Glutamatergic neuron (in vitro differentiated cells): ENCODE measurements around the gene ZNF668. TPM values are rescaled to one million over a fixed set of nuclear protein-coding genes. Genes with fewer than 3 reads are reported as not detected.

Experiments used
- DNase-seq: peaks from one replicate; pipeline ENCODE4 v3.0.0; 2022
- H3K27ac Mint-ChIP-seq: one replicate; pipeline ENCODE4 v1.8.0; 2020; ENCODE audit warnings: mild to moderate bottlenecking, mixed read lengths, inconsistent platforms; ENCODE audit not compliant: unreplicated experiment
- H3K27me3 Mint-ChIP-seq: one replicate; pipeline ENCODE4 v1.8.0; 2020; ENCODE audit warnings: mild to moderate bottlenecking, moderate library complexity, mixed read lengths, inconsistent platforms; ENCODE audit not compliant: unreplicated experiment
- H3K36me3 Mint-ChIP-seq: one replicate; pipeline ENCODE4 v1.8.0; 2020; ENCODE audit warnings: mild to moderate bottlenecking, mixed read lengths, inconsistent platforms; ENCODE audit not compliant: unreplicated experiment
- H3K4me1 Mint-ChIP-seq: one replicate; pipeline ENCODE4 v1.8.0; 2020; ENCODE audit warnings: mild to moderate bottlenecking, low read depth, mixed read lengths, inconsistent platforms; ENCODE audit not compliant: unreplicated experiment
- H3K4me3 Mint-ChIP-seq: one replicate; pipeline ENCODE4 v1.8.0; 2020; ENCODE audit warnings: mild to moderate bottlenecking, mixed read lengths, inconsistent platforms; ENCODE audit not compliant: unreplicated experiment
- H3K9me3 Mint-ChIP-seq: one replicate; pipeline ENCODE4 v1.8.0; 2020; ENCODE audit warnings: mild to moderate bottlenecking, moderate library complexity, mixed read lengths, inconsistent platforms; ENCODE audit not compliant: unreplicated experiment
- total RNA-seq: library from RNA; stranded (reverse); fragmentation: NEBNext Ultra II Directional; extraction: Animal tissue kit (Norgen Biotek cat#: 25700); gene quantifications from one replicate; pipeline ENCODE4 v1.2.1, GENCODE V29; 2021; ENCODE audit not compliant: unreplicated experiment
- TF ChIP-seq, protein P1 (sequence below): fragments of 200-600 bp; sonication (generic); IDR thresholded peaks from one replicate; pipeline ENCODE4 v1.5.0; 2021; ENCODE audit not compliant: partially characterized antibody, unreplicated experiment

ZNF668 gene
- total RNA-seq, 1 donor from 2014 or later = 15.5 TPM

DNA sequence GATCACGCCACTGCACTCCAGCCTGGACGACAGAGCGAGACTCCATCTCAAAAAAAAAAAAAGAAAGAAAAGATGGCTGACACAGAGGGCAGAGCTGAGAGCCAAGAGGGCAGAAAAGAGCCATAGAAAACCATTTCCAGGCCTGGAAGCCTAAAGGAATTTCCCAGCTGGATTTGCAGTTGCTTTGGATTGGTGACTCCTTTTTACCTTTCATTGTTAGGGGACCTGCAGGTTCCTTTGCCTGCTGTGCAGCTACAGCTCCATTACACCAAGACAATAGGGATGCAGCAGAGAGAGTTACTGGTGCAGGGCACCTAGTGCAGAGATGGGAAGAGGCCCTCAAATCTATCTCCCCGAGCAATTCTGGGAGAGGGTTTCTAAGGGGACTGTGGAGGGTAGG is 18.4 kb downstream of the ZNF668 start:
- H3K4me1 Mint-ChIP-seq = peaks cover under 1% of the 10 kb centered on the region
- peaks cover 4% of the 10 kb centered on the region for H3K27me3 Mint-ChIP-seq
- TF ChIP-seq, protein P1, sequence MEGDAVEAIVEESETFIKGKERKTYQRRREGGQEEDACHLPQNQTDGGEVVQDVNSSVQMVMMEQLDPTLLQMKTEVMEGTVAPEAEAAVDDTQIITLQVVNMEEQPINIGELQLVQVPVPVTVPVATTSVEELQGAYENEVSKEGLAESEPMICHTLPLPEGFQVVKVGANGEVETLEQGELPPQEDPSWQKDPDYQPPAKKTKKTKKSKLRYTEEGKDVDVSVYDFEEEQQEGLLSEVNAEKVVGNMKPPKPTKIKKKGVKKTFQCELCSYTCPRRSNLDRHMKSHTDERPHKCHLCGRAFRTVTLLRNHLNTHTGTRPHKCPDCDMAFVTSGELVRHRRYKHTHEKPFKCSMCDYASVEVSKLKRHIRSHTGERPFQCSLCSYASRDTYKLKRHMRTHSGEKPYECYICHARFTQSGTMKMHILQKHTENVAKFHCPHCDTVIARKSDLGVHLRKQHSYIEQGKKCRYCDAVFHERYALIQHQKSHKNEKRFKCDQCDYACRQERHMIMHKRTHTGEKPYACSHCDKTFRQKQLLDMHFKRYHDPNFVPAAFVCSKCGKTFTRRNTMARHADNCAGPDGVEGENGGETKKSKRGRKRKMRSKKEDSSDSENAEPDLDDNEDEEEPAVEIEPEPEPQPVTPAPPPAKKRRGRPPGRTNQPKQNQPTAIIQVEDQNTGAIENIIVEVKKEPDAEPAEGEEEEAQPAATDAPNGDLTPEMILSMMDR = no peak
- H3K27ac Mint-ChIP-seq = no peak overlapping the region
- H3K4me3 Mint-ChIP-seq = no peak overlapping the region
- DNase-seq = no peak
- H3K9me3 Mint-ChIP-seq = peaks cover 3% of the 10 kb centered on the region
- peaks cover 6% of the 10 kb centered on the region for H3K36me3 Mint-ChIP-seq

DNA sequence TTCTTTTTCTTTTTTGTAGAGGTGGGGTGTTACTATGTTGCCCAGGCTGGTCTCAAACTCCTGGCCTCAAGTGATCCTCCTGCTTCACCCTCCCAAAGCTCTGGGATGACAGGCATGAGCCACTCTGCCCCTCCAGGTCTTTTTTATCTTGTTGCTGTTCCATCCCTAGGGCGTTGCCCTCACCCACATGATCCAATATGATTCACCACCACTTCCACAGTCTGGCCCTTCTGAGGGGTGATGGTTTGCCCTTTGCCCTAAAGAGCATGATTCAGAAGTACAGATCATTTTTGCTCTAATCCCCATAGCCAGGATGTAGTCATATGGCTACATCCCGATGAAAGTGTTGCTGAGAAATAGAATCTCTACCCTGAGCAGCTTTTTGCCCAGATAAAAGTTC is 21.9 kb downstream of the ZNF668 start:
- peaks cover 4% of the 10 kb centered on the region for H3K27me3 Mint-ChIP-seq
- peaks cover 6% of the 10 kb centered on the region for H3K36me3 Mint-ChIP-seq

GRCh38 chr16:31050280-31051030 is 23.6 kb downstream of the ZNF668 start:
- Mint-ChIP-seq H3K9me3 (no peaks in the 10 kb centered on the region), H3K4me3 (no peak overlapping the region), H3K4me1 (peaks cover 9% of the 10 kb centered on the region), H3K27ac (no peak overlapping the region), H3K36me3 (peaks cover 6% of the 10 kb centered on the region), H3K27me3 (peaks cover 2% of the 10 kb centered on the region)
- no peak for DNase-seq
- TF ChIP-seq, protein P1 = no peak

More for the DNA sequence above, 21.9 kb downstream of the ZNF668 start:
- H3K9me3 Mint-ChIP-seq = no peaks in the 10 kb centered on the region
- H3K4me3 Mint-ChIP-seq = no peak overlapping the region
- TF ChIP-seq, protein P1 = no peak
- H3K4me1 Mint-ChIP-seq = peaks cover 9% of the 10 kb centered on the region
- H3K27ac Mint-ChIP-seq = no peak overlapping the region
- no peak for DNase-seq

DNA sequence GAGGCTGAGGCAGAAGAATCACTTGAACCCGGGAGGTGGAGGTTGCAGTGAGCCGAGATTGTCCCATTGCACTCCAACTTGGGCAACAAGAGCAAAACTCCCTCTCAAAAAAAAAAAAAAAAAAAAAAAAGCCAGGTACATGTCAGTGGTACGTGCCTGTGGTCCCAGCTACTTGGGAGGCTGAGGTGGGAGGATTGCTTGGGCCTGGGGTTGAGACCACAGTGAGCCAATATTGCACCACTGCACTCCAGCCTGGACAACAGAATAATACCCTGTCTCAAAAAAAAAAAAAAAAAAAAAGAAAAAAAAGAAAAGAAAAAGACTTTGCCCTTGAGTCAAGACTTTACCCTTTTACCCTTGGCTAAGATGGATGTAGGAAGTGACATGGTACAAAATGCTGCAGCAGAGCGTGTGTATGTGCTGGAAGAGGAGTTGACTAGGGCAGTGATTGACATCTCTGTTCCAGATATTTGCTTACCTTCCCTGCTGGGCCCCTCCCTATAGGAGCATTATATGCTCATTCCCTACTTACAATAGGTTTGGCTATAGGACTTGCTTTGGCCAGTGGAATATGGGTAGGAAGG is 30.1 kb downstream of the ZNF668 start:
- H3K36me3 Mint-ChIP-seq = no peaks in the 10 kb centered on the region
- no peak overlapping the region for H3K4me3 Mint-ChIP-seq
- TF ChIP-seq, protein P1 = no peak
- peaks cover 2% of the 10 kb centered on the region for H3K9me3 Mint-ChIP-seq
- peaks cover 3% of the 10 kb centered on the region for H3K27me3 Mint-ChIP-seq
- no peak overlapping the region for H3K27ac Mint-ChIP-seq
- no peak for DNase-seq
- no peaks in the 10 kb centered on the region for H3K4me1 Mint-ChIP-seq

DNA sequence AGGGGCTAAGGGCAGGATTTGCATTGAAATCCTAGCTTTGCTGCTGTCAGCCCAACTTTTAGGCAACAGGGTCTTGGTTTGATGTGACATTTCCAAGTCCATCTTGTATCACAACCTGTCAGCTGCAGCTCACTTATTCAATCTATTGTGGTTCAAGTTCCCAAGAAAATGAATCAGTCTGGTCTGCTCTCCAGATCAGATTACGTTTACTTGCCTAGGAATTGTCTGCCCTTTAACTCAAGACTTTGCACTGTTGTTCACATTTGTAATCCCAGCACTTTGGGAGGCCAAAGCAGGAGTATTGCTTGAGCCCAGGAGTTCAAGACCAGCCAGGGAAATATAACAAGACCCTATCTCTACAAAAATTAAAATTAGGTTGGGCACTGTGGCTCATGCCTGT is 30.7 kb downstream of the ZNF668 start:
- Mint-ChIP-seq H3K4me3 (peak overlapping the region; percentile 71), H3K36me3 (no peaks in the 10 kb centered on the region), H3K4me1 (no peaks in the 10 kb centered on the region), H3K27me3 (peaks cover 3% of the 10 kb centered on the region), H3K27ac (no peak overlapping the region), H3K9me3 (peaks cover 2% of the 10 kb centered on the region)
- no peak for DNase-seq
- TF ChIP-seq, protein P1 = no peak
